SK-N-SH (cell line): ENCODE data around the gene RAPGEF6. TPM values are rescaled to one million over a fixed set of nuclear protein-coding genes. Genes with fewer than 3 reads are reported as not detected.

ENCODE experiments used
- CTCF ChIA-PET: fragments of 300-600, 350-600 bp; formaldehyde crosslinking; extraction: SDS; loops from one replicate; lab custom pipeline; 2021; lab: Yijun Ruan, JAX
- POLR2A ChIA-PET: fragments of 350-600 bp; sonication (Branson Sonifier 250); formaldehyde crosslinking; extraction: SDS; loops from one replicate; lab custom pipeline; 2020; ENCODE audit warnings: antibody characterized with exemption, inconsistent platforms; lab: Yijun Ruan, JAX
- DNase-seq: peaks from one replicate; pipeline ENCODE4 v3.0.0; 2012
- H2AFZ ChIP-seq: fragments of 200-600 bp; sonication (generic); 2 replicates; pipeline ENCODE4 v1.8.1; 2016; ENCODE audit warnings: antibody characterized with exemption, mild to moderate bottlenecking, low read depth
- H3F3A ChIP-seq: fragments of 200-600 bp; sonication (generic); replicated peaks from 2 replicates; pipeline ENCODE3; 2016; ENCODE audit warnings: antibody characterized with exemption, mild to moderate bottlenecking; ENCODE audit not compliant: insufficient read depth
- H3K27ac ChIP-seq, 2 experiments: fragments of 200-500 bp in 1 of 2; fragments of 200-600 bp in 1 of 2; sonication (Bioruptor generic) in 1 of 2; sonication (generic), shearing (Covaris generic) in 1 of 2; 2 replicates each; pipeline versions ENCODE4 v1.5.1 to v1.6.1; 2014 to 2016; ENCODE audit warnings: low read depth in 2 of 2, inconsistent platforms in 1 of 2, low read length in 1 of 2, mild to moderate bottlenecking in 1 of 2, mixed read lengths in 1 of 2
- H3K27me3 ChIP-seq: fragments of 200-600 bp; sonication (generic), shearing (Covaris generic); 2 replicates; pipeline ENCODE4 v1.6.1; 2016; ENCODE audit warnings: mixed run types; ENCODE audit not compliant: insufficient read depth
- H3K36me3 ChIP-seq, 2 experiments: fragments of 200-500 bp in 1 of 2; fragments of 200-600 bp in 1 of 2; sonication (Bioruptor generic) in 1 of 2; sonication (generic) in 1 of 2; replicated peaks in 1 of 2; 2 replicates each; pipeline versions ENCODE3 to v1.5.1; 2014 to 2016; ENCODE audit warnings: low read length in 1 of 2, mild to moderate bottlenecking in 1 of 2; ENCODE audit not compliant: insufficient read depth in 2 of 2, control insufficient read depth in 1 of 2
- H3K4me1 ChIP-seq, 2 experiments: fragments of 200-500 bp in 1 of 2; fragments of 200-600 bp in 1 of 2; sonication (Bioruptor generic) in 1 of 2; sonication (generic), shearing (Covaris generic) in 1 of 2; 2 replicates each; pipeline versions ENCODE4 v1.5.1 to v1.6.1; 2014 to 2016; ENCODE audit warnings: low read depth in 1 of 2, low read length in 1 of 2, mixed run types in 1 of 2; ENCODE audit not compliant: insufficient read depth in 2 of 2, control insufficient read depth in 1 of 2
- H3K4me2 ChIP-seq: fragments of 200-600 bp; sonication (generic), shearing (Covaris generic); 2 replicates; pipeline ENCODE4 v1.6.1; 2017; ENCODE audit warnings: mixed run types
- H3K4me3 ChIP-seq, 2 experiments: fragments of 200-500 bp in 1 of 2; fragments of 200-600 bp in 1 of 2; sonication (Bioruptor generic) in 1 of 2; sonication (generic), shearing (Covaris generic) in 1 of 2; 2 replicates each; pipeline versions ENCODE4 v1.5.1 to v1.8.1; 2014 to 2016; ENCODE audit warnings: low read depth in 2 of 2, inconsistent platforms in 1 of 2, low read length in 1 of 2, mild to moderate bottlenecking in 1 of 2, mixed read lengths in 1 of 2, moderate library complexity in 1 of 2
- H3K79me2 ChIP-seq: fragments of 200-600 bp; sonication (generic); 2 replicates; pipeline ENCODE4 v1.8.1; 2017; ENCODE audit warnings: mild to moderate bottlenecking; ENCODE audit not compliant: insufficient read depth
- H3K9ac ChIP-seq: fragments of 200-600 bp; sonication (generic); 2 replicates; pipeline ENCODE4 v1.6.1; 2017; ENCODE audit warnings: mixed run types
- H3K9me2 ChIP-seq: fragments of 200-600 bp; sonication (generic); 2 replicates; pipeline ENCODE4 v1.6.1; 2017; ENCODE audit warnings: mixed run types
- H3K9me3 ChIP-seq: fragments of 200-600 bp; sonication (generic); 2 replicates; pipeline ENCODE4 v1.6.1; 2017; ENCODE audit warnings: mixed run types, mild to moderate bottlenecking, moderate library complexity
- H4K20me1 ChIP-seq: fragments of 200-600 bp; sonication (generic); 2 replicates; pipeline ENCODE4 v1.6.1; 2017; ENCODE audit warnings: mild to moderate bottlenecking, mixed run types; ENCODE audit not compliant: insufficient read depth
- ELF1 ChIP-seq: IDR thresholded peaks from 2 replicates; pipeline ENCODE4 v1.4.0; 2012
- EP300 ChIP-seq, 2 experiments: IDR thresholded peaks; 2 replicates each; pipeline versions ENCODE4 v1.4.0 to v1.6.1; 2012; ENCODE audit warnings: borderline replicate concordance in 1 of 2, low read depth in 1 of 2, low read length in 1 of 2
- FOSL2 ChIP-seq: IDR thresholded peaks from 2 replicates; pipeline ENCODE4 v1.4.0; 2012; ENCODE audit warnings: low read depth, mild to moderate bottlenecking, moderate library complexity, borderline replicate concordance
- FOXJ3 ChIP-seq: sonication (generic); formaldehyde crosslinking; IDR thresholded peaks from 2 replicates; pipeline ENCODE4 v1.5.1; 2020; ENCODE audit warnings: mild to moderate bottlenecking, missing genetic modification reagents
- FOXM1 ChIP-seq: IDR thresholded peaks from 2 replicates; pipeline ENCODE4 v1.4.0; 2012; ENCODE audit warnings: low read depth, mild to moderate bottlenecking
- GATA2 ChIP-seq: sonication (generic); formaldehyde crosslinking; IDR thresholded peaks from 2 replicates; pipeline ENCODE4 v1.5.0; 2020; ENCODE audit warnings: mild to moderate bottlenecking, missing genetic modification reagents
- JUND ChIP-seq: IDR thresholded peaks from 2 replicates; pipeline ENCODE4 v1.4.0; 2012
- MEF2A ChIP-seq: IDR thresholded peaks from 2 replicates; pipeline ENCODE4 v1.4.0; 2012; ENCODE audit warnings: low read depth, borderline replicate concordance
- MXI1 ChIP-seq: IDR thresholded peaks from 2 replicates; pipeline ENCODE4 v1.6.1; 2012; ENCODE audit warnings: mild to moderate bottlenecking, low read depth, low read length, improper control_type of control experiment
- NFIC ChIP-seq: IDR thresholded peaks from 2 replicates; pipeline ENCODE4 v1.4.0; 2012; ENCODE audit warnings: borderline replicate concordance
- NRF1 ChIP-seq: IDR thresholded peaks from 2 replicates; pipeline ENCODE4 v1.6.1; 2012; ENCODE audit warnings: low read depth, mild to moderate bottlenecking, low read length
- RAD21 ChIP-seq: IDR thresholded peaks from 2 replicates; pipeline ENCODE4 v1.6.1; 2012; ENCODE audit warnings: mild to moderate bottlenecking, low read length
- RFX5 ChIP-seq: IDR thresholded peaks from 2 replicates; pipeline ENCODE4 v1.6.1; 2012; ENCODE audit warnings: mild to moderate bottlenecking, improper control_type of control experiment, low read length
- RXRA ChIP-seq: IDR thresholded peaks from 2 replicates; pipeline ENCODE4 v1.4.0; 2012; ENCODE audit warnings: low read depth, mild to moderate bottlenecking, borderline replicate concordance
- SMC3 ChIP-seq: IDR thresholded peaks from 2 replicates; pipeline ENCODE4 v1.6.1; 2012; ENCODE audit warnings: low read depth, low read length, improper control_type of control experiment
- TAF1 ChIP-seq: IDR thresholded peaks from 2 replicates; pipeline ENCODE4 v1.6.1; 2012; ENCODE audit warnings: low read depth, mild to moderate bottlenecking, low read length, moderate library complexity, borderline replicate concordance
- TCF12 ChIP-seq: IDR thresholded peaks from 2 replicates; pipeline ENCODE4 v1.4.0; 2012
- USF1 ChIP-seq: IDR thresholded peaks from 2 replicates; pipeline ENCODE4 v1.4.0; 2012; ENCODE audit warnings: low read depth, borderline replicate concordance
- USF2 ChIP-seq: fragments of 150-350 bp; IDR thresholded peaks from 2 replicates; pipeline ENCODE4 v1.6.1; 2017; ENCODE audit warnings: antibody characterized with exemption, low read length, low read depth, borderline replicate concordance
- YY1 ChIP-seq: IDR thresholded peaks from 2 replicates; pipeline ENCODE4 v1.4.0; 2012; ENCODE audit warnings: low read depth, mild to moderate bottlenecking
- WGBS: methylation state at CpG from one replicate; pipeline ENCODE4 v1.1.6; 2017; ENCODE audit warnings: low lambda C conversion rate; 5-methylcytosine and 5-hydroxymethylcytosine counted together
- polyA plus RNA-seq, 3 experiments: library from polyadenylated mRNA; depleted of rRNA; stranded (reverse); fragments of >200 nt; gene quantifications; 2 replicates each; pipeline ENCODE4 v1.2.3, GENCODE V29; 2012
- TF ChIP-seq, protein P1 (sequence below): fragments of 200-600 bp; sonication (generic); IDR thresholded peaks from 2 replicates; pipeline ENCODE4 v1.6.1; 2017; ENCODE audit warnings: antibody characterized with exemption, mild to moderate bottlenecking, moderate library complexity
- TF ChIP-seq, protein P2 (sequence below): IDR thresholded peaks from 2 replicates; pipeline ENCODE4 v1.4.0; 2012; ENCODE audit warnings: low read depth, borderline replicate concordance

Gene RAPGEF6
- polyA plus RNA-seq, 1 of the 3 experiments (the other 2 are of a cell fraction) = 2.9 TPM

GRCh38 chr5:131418846-131419245 lies 216.2 kb downstream of the RAPGEF6 start:
- POLR2A ChIA-PET = no interaction called here

DNA sequence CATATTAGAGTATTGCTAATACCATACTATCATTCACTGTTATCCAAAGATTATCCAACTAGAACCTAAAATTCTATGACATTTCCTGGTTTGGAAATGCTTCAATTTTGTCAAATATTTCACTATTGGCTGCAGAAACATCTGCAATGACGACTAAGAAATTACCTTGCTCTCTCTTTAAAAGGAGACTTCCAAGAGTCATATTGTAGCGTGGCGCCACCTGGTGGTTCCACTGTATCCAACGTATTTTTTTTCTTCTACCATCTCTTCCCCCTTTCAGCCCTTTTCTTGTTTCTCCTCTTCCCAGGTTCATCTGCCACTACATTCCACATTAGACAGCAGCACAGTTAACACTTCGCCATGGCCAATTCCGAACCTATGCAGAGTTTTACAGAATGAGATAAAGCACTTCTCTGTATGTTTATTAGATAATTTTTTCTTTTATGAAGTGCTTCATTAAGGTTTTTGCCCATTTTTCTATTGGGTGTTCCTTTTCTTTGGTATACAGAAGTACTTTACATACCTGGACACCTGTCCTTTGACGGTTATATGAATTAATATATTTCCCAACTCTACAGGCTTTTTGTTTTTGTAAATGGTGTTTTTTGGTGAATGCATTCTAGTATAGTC lies 217.7 kb downstream of the RAPGEF6 start:
- DNase-seq = peak; percentile 59
- no peaks in the 10 kb centered on the region for H3K9me3 ChIP-seq
- POLR2A ChIA-PET = no interaction called here
- 11% methylated on average over 7 of the region's 7 CpGs for WGBS
- no peak overlapping the region for H3K4me3 ChIP-seq
- no peak overlapping the region for H2AFZ ChIP-seq
- CTCF ChIA-PET = no interaction called here
- H3K9me2 ChIP-seq = no peaks in the 10 kb centered on the region
- H3K27me3 ChIP-seq = no peaks in the 10 kb centered on the region
- peaks cover 4% of the 10 kb centered on the region for H3F3A ChIP-seq
- no peaks in the 10 kb centered on the region for H4K20me1 ChIP-seq
- no peak overlapping the region for H3K4me2 ChIP-seq
- H3K79me2 ChIP-seq = no peaks in the 10 kb centered on the region
- H3K4me1 ChIP-seq = peaks cover 0 to 2% of the 10 kb centered on the region in 2 experiments; a peak in 1 of 4 replicates
- H3K9ac ChIP-seq = no peak overlapping the region
- H3K27ac ChIP-seq = no peak overlapping the region
- peaks cover 2 to 3% of the 10 kb centered on the region in 2 experiments for H3K36me3 ChIP-seq
- TF ChIP-seq SMC3 = peak; percentile 83
- no peak for TF ChIP-seq RXRA
- no peak for TF ChIP-seq GATA2 (CRISPR knock-in tag)
- TF ChIP-seq, protein P1, sequence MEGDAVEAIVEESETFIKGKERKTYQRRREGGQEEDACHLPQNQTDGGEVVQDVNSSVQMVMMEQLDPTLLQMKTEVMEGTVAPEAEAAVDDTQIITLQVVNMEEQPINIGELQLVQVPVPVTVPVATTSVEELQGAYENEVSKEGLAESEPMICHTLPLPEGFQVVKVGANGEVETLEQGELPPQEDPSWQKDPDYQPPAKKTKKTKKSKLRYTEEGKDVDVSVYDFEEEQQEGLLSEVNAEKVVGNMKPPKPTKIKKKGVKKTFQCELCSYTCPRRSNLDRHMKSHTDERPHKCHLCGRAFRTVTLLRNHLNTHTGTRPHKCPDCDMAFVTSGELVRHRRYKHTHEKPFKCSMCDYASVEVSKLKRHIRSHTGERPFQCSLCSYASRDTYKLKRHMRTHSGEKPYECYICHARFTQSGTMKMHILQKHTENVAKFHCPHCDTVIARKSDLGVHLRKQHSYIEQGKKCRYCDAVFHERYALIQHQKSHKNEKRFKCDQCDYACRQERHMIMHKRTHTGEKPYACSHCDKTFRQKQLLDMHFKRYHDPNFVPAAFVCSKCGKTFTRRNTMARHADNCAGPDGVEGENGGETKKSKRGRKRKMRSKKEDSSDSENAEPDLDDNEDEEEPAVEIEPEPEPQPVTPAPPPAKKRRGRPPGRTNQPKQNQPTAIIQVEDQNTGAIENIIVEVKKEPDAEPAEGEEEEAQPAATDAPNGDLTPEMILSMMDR = peak; percentile 89
- no peak for TF ChIP-seq EP300 (IDR thresholded peaks at IDR 0.05; ENCODE audit: borderline replicate concordance in 1 of 2, low read depth in 1 of 2, low read length in 1 of 2)
- TF ChIP-seq TCF12 = no peak
- TF ChIP-seq MEF2A = no peak
- no peak for TF ChIP-seq MXI1
- TF ChIP-seq RFX5 = 0 out of 2 replicates have a peak, but pooled peaks have one; percentile 13
- no peak for TF ChIP-seq USF2
- no peak for TF ChIP-seq USF1
- TF ChIP-seq ELF1 = no peak

More at GRCh38 chr5:131418846-131419245, 216.2 kb downstream of the RAPGEF6 start:
- H4K20me1 ChIP-seq = no peaks in the 10 kb centered on the region
- H3K9ac ChIP-seq = no peak overlapping the region
- TF ChIP-seq TAF1 = no peak
- no peak for TF ChIP-seq USF2
- no peak for TF ChIP-seq FOXM1
- no peak for TF ChIP-seq TCF12
- no peak for TF ChIP-seq NFIC
- TF ChIP-seq, protein P2, sequence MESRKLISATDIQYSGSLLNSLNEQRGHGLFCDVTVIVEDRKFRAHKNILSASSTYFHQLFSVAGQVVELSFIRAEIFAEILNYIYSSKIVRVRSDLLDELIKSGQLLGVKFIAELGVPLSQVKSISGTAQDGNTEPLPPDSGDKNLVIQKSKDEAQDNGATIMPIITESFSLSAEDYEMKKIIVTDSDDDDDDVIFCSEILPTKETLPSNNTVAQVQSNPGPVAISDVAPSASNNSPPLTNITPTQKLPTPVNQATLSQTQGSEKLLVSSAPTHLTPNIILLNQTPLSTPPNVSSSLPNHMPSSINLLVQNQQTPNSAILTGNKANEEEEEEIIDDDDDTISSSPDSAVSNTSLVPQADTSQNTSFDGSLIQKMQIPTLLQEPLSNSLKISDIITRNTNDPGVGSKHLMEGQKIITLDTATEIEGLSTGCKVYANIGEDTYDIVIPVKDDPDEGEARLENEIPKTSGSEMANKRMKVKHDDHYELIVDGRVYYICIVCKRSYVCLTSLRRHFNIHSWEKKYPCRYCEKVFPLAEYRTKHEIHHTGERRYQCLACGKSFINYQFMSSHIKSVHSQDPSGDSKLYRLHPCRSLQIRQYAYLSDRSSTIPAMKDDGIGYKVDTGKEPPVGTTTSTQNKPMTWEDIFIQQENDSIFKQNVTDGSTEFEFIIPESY = no peak
- TF ChIP-seq GATA2 (CRISPR knock-in tag) = no peak
- no peak for TF ChIP-seq FOXJ3 (CRISPR knock-in tag)
- no peak for TF ChIP-seq JUND
- TF ChIP-seq MXI1 = no peak
- no peak for TF ChIP-seq FOSL2
- TF ChIP-seq SMC3 = no peak
- no peak for TF ChIP-seq NRF1
- TF ChIP-seq RAD21 = no peak
- TF ChIP-seq YY1 = no peak
- CTCF ChIA-PET = interaction anchor here (0.6 to 1.3 kb wide), 5 partner anchors 10 to 589 kb away, joined by 3 to 4 read pairs (median 3); partner anchors contain the start of gene CDC42SE2
- no peaks in the 10 kb centered on the region for H3K9me3 ChIP-seq
- H3K79me2 ChIP-seq = no peaks in the 10 kb centered on the region
- H3K27me3 ChIP-seq = no peaks in the 10 kb centered on the region
- no peak overlapping the region for H3K4me2 ChIP-seq
- H3K4me3 ChIP-seq = no peak overlapping the region
- H3K4me1 ChIP-seq = peaks cover 0 to 2% of the 10 kb centered on the region in 2 experiments; a peak in 1 of 4 replicates
- no peak overlapping the region for H2AFZ ChIP-seq
- no peak overlapping the region for H3K27ac ChIP-seq
- H3K36me3 ChIP-seq = peaks cover 2 to 3% of the 10 kb centered on the region in 2 experiments
- DNase-seq = no peak
- no peaks in the 10 kb centered on the region for H3K9me2 ChIP-seq
- 97% methylated on average over 7 of the region's 7 CpGs for WGBS
- peaks cover 10% of the 10 kb centered on the region for H3F3A ChIP-seq
